Measurements from ENCODE around the gene SCN1B.

SCN1B gene

DNA sequence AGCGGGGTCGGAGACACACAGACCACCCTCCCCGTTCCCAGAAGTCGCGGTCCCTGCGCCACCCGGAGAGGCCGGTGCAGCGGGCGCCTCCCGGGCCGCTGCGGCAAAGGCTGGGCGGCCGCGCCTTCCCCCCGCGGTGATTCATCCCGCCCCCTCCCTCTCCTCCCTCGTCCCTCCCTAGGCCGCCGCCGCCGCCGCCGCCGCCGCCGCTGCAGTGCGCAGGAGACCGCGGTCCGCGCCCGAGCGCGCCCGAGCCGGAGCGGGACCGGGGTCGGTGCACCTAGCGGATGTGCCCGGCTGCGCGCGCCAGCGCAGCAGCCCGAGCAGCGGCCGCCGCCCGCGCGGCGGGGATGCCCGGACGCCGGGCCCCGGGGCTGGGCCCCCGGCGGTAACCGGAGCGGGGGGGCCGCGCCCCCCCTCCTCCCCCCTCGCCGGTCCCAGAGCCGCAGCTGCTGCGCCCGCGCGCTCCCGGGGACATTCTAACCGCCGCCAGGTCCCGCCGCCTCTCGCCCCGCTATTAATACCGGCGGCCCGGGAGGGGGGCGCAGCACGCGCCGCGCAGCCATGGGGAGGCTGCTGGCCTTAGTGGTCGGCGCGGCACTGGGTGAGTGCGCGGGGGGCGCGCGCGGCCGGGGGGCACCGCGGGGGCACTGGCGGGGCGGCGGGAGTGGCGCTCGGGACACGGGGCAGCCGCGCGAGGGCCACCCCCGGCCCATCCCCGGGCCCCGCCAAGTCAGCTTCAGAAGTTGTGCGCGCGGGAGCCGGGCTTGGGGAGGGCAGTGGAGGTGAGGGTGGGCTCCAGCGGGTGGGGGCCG is at the start of gene SCN1B:
SCN1B (plus strand) TSS at position 214 of the 815 bp plus-strand sequence; CDS start at position 565, 351 bp downstream.
- H3K9me3 ChIP-seq (ENCODE audit: severe bottlenecking), result no peaks in the 10 kb centered on the region
- peaks cover 61% of the 10 kb centered on the region for H3K36me3 ChIP-seq
- DNase-seq, result peak; percentile 75
- TF ChIP-seq, protein P1, sequence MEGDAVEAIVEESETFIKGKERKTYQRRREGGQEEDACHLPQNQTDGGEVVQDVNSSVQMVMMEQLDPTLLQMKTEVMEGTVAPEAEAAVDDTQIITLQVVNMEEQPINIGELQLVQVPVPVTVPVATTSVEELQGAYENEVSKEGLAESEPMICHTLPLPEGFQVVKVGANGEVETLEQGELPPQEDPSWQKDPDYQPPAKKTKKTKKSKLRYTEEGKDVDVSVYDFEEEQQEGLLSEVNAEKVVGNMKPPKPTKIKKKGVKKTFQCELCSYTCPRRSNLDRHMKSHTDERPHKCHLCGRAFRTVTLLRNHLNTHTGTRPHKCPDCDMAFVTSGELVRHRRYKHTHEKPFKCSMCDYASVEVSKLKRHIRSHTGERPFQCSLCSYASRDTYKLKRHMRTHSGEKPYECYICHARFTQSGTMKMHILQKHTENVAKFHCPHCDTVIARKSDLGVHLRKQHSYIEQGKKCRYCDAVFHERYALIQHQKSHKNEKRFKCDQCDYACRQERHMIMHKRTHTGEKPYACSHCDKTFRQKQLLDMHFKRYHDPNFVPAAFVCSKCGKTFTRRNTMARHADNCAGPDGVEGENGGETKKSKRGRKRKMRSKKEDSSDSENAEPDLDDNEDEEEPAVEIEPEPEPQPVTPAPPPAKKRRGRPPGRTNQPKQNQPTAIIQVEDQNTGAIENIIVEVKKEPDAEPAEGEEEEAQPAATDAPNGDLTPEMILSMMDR (IDR thresholded peaks at IDR 0.05; ENCODE audit: low read depth, low read length), result no peak
- peak within 1 kb of the TSS; percentile 56 for H3K4me3 ChIP-seq (ENCODE audit: low read depth, low read length)
- peak within 1 kb of the TSS; percentile 96 for H3K27ac ChIP-seq
- H3K27me3 ChIP-seq (ENCODE audit: insufficient read depth, low read depth, severe bottlenecking), result no peaks in the 10 kb centered on the region

DNA sequence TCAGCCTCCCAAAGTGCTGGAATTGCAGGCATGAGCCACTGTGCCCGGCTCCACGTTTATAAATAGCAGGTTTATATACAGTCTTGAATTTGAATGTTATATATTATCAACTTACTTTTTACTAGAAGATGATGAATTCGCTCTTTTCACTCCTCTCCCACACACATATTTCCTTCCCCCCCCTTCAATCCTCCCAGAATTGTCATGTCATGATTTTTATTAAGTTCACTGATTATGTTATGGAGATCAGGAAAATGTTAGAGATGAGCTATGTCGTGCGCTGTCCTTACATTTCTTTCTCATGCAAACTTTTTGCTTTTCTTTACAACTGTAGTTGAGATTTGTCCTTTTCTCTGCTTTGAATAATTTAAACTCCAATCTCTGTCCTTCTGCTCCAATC is 48.0 kb upstream of the SCN1B start:
- TF ChIP-seq, protein P1 (IDR thresholded peaks at IDR 0.05; ENCODE audit: low read depth, low read length), result no peak
- no peaks in the 10 kb centered on the region for H3K9me3 ChIP-seq (ENCODE audit: severe bottlenecking)
- H3K36me3 ChIP-seq, result no peaks in the 10 kb centered on the region
- no peak overlapping the region for H3K4me3 ChIP-seq (ENCODE audit: low read depth, low read length)
- no peaks in the 10 kb centered on the region for H3K27me3 ChIP-seq (ENCODE audit: insufficient read depth, low read depth, severe bottlenecking)
- H3K27ac ChIP-seq, result no peak overlapping the region
- DNase-seq, result no peak

DNA sequence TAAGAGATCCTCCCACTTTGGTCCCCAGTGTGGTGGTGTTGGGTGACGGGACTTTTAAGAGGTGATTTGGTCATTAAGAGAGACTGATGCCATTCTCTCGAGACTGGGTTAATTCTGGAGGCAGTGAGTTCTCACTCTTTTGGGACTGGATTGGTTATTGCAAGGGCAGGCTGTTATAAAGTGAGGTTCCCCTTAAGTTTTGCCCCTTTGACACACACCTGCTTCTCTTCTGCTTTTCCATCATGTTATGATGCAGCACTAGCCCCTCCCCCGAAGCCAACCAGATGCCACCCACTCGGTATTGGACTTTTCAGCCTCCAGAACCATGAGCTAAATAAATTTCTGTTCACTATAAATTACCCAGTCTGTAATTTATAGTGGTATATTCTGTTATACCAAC is 46.5 kb upstream of the SCN1B start:
- no peak overlapping the region for H3K27ac ChIP-seq
- TF ChIP-seq, protein P1 (IDR thresholded peaks at IDR 0.05; ENCODE audit: low read depth, low read length), result no peak

DNA sequence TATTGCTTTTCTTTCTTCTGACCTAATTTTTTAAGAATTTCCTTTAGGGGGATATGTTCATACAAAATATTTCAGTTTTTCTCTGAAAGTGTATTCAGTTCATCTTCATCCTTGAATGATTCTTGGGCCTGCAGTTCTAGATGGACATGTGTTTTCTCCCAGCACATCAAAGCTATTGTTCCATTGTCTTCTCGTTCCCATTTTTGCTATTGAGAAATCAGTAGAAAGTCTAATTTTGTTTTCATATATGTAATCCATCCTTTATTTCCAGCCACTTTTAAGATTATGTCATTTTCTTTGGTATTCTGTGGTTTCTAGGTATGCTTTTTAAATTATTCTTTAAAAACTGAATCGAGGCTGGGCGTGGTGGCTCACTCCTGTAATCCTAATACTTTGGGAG is 46.0 kb upstream of the SCN1B start:
- no peak for DNase-seq
- H3K27me3 ChIP-seq (ENCODE audit: insufficient read depth, low read depth, severe bottlenecking), result no peaks in the 10 kb centered on the region
- no peak overlapping the region for H3K4me3 ChIP-seq (ENCODE audit: low read depth, low read length)
- no peaks in the 10 kb centered on the region for H3K36me3 ChIP-seq
- H3K9me3 ChIP-seq (ENCODE audit: severe bottlenecking), result no peaks in the 10 kb centered on the region
- TF ChIP-seq, protein P1 (IDR thresholded peaks at IDR 0.05; ENCODE audit: low read depth, low read length), result no peak
- H3K27ac ChIP-seq, result no peak overlapping the region

More for the DNA sequence above, 46.5 kb upstream of the SCN1B start:
- DNase-seq, result no peak
- H3K27me3 ChIP-seq (ENCODE audit: insufficient read depth, low read depth, severe bottlenecking), result no peaks in the 10 kb centered on the region
- no peaks in the 10 kb centered on the region for H3K9me3 ChIP-seq (ENCODE audit: severe bottlenecking)
- H3K36me3 ChIP-seq, result no peaks in the 10 kb centered on the region
- H3K4me3 ChIP-seq (ENCODE audit: low read depth, low read length), result no peak overlapping the region

DNA sequence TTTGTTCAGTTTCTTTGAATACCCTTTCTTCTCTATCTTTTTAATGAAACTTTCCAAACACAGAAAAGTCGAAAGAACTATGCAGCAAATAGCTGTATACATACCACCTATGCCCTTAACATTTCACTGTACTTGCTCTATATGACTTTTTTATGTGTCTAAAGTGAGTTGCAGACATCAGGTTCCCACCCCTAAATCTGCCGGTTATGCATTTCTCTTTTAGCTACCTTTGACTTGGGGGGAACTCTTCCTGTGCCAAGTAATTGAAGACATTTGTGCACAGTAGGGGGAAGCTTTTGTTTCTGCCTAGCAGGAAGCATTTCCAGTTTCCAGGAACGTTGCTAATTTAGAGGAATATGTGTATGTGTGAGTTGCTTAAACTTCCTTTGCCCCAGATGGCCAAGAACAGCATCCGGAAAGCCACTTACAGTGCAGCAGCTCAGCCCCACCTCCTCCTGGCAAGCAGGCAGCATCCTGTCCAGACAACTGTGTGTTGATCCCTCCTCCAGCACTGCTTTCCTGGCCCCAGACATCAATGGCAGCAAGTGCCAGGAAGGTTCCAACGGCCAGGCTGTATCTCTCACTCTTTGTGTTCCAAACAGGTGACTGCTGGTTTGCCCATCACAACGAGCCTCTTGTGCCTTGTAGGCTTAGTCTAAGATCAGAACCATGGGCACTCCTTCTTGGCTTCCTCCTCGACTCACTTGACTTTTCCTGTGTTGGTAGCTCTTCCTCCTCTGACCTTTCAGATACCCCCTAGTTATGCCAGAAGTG is 44.8 kb upstream of the SCN1B start:
- no peak overlapping the region for H3K4me3 ChIP-seq (ENCODE audit: low read depth, low read length)
- no peaks in the 10 kb centered on the region for H3K9me3 ChIP-seq (ENCODE audit: severe bottlenecking)
- peak; percentile 57 for DNase-seq
- peak overlapping the region; percentile 37 for H3K27ac ChIP-seq
- no peaks in the 10 kb centered on the region for H3K27me3 ChIP-seq (ENCODE audit: insufficient read depth, low read depth, severe bottlenecking)
- TF ChIP-seq, protein P1 (IDR thresholded peaks at IDR 0.05; ENCODE audit: low read depth, low read length), result peak; percentile 56
- no peaks in the 10 kb centered on the region for H3K36me3 ChIP-seq

Data from WERI-Rb-1 (cell line).